HG03469 (cell line): ENCODE results near the gene TPO.
"Not testable (repeated sequence)": the region's sequence is repeated elsewhere in the genome, so short reads cannot be mapped to it uniquely, and the experiment has no call there.

Source experiments
- ATAC-seq: cut with Tn5 transposase; IDR thresholded peaks from one replicate; pipeline ENCODE4 v1.9.1; 2021; ENCODE audit warnings: mild to moderate bottlenecking, moderate library complexity, moderate number of reproducible peaks; ENCODE audit not compliant: unreplicated experiment

TPO gene

DNA sequence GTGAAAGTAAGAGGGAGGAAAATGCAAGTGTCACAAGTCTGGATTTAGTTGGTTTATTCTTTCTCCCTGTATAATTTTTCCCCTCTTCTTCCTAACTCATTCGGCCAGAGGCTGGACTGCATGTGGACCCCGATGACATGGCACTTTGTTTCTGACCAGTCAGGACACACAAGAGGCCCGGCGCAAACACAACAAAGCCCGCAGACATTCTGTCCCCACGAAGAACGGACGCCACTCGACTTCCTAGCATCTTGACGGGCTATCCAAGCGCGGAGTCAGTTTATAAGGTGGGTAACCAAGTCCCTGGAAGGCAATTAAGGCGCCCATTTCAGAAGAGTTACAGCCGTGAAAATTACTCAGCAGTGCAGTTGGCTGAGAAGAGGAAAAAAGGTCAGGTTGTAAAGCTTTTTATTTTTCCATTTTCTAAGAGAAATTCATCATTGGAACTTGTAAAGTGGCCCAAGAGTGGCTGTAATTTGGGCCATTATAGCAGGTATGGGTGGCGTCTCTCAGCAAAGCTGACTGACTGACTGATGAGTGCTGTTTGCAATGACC lies at the start of gene TPO:
Gene TPO (plus strand): TSS at position 308 of the 555 bp plus-strand sequence. CDS start 946 bp downstream, outside the sequence.
- no peak for ATAC-seq

DNA sequence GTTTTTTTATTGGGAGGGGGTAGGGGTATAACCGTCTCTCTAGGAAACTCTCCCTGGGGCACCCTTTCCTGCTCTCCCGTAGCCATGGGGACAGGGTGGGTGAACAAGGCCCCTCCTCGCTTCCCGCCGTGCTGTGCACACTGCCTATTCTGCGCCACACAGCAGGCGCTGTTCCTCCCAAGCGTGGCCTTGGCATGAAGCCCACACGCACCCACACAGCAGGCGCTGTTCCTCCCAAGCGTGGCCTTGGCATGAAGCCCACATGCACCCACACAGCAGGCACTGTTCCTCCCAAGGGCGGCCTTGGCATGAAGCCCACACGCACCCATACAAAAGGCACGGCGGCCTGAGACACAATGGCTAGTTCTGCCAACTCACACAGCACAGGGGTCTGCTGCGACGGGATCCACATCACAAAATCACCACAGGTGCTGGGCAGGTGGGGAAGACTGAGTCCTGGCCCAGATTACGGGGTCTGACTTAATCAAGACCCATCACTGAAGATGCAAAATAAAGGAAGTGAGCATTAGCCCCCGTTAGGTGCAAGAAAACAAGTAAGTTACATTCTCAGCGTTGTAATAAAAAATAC lies 46.6 kb upstream of the TPO start:
- no peak for ATAC-seq

DNA sequence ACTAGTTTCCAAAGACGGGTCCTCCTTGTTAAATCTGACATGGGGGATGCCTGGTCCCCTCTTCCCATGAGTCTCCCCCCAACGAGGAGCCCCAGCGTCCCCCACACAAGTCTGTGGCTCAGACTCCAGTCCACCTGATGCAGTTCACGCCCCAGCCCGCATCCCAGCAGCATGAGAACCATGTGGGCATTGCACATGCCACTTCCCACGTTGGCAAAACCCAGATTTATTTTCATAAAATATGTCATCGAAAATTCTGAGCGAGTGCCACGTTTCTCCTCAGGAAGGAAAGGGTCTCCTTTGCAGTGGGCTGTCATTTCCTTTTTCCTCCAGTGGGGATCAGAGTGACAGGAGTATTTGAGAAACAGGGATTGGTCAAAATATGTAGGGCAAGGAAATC lies 45.7 kb upstream of the TPO start:
- no peak for ATAC-seq

DNA sequence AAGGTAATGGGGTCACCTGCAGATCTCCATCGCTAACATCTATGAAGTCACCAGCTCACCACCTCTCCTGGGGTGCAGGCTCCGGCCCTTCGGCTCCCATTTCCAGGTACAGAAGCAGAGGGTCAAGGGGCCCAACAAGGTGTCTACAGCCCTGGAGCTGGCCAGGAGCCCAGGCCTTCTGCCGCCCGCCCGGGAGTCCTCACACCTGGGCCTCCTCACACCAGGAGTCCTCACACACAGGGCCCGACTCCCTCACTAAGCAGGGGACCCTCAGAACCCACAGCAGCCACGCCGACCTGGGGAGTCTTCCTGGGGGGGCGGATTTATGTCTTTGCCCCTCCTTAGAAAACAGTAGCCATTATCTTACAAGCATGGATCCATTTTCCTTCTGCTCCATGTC lies 43.4 kb upstream of the TPO start:
- no peak for ATAC-seq

DNA sequence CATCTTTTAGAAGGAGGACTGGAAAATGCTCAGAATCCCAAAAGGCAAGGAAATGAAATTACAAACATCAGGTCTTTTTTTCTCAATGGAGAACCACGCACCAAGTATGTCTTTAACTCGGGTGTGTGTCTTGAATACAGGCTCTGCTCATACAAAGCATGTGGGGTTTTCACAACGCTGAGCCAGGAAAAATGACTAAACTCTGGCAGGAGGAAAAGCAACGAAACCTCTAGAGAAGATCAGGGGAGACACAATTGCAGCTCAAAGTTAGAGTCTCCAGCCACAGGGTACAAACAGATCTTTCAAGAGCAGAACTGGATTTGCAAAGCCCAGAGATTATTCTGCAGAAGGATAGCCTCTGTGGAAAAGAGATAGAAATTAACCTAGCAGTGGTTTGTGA lies 42.8 kb upstream of the TPO start:
- ATAC-seq: no peak

DNA sequence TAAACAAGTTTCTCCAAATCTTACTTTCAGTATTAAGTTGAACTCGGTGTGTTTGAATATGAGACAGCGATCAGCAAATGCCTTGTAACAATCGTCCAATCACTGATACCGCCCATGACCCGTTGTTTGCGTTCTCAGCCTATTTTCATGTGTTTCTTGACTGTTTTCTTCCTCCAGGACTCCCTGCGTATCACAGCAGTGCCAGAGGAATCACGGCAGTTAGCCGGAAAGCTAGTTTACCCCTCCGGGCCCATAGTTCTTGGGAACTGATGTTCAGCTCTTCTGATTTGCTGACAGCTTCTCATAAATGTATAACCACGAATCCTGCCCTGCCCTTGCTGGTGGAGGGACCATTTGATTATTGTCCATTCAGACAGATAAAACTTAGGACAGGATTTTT lies 42.2 kb upstream of the TPO start:
- no peak for ATAC-seq

DNA sequence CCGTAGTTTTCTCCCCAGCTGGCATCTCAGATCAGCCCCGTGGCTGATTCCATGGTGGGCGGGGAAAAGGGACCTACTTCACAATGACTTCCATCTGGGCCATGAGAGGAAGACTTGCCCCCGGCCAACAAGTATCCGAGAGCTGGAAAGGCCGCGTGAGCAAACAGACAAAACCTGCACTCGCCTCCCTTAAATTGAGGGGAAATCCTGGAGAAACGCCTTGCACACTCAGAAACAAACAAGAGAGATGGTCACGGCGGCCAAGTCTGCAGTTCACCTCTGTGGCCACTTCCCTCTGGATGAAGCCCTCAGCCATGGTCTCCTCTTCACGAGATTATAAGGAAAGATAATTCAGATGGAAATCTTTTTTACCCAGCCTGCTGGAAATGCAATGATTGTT lies 39.4 kb upstream of the TPO start:
- no peak for ATAC-seq

DNA sequence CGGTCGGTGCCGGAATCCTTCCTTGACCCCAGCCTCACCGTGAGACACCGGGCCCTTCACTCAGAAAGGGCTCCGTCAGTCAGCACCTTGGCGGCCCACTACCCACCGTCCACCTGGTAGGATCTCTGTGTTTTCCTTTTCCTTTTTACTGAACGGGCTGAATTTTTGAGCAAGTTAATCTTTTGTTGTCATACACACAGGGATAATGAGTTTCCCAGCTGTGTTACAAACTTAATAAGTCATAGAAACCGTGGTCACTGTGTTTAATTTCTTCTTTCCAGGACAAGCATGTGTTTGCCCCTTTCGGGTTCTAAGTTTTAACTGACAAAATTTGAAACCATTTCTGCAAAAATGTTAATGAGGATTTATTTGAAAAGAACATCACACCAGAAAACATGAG lies 39.0 kb upstream of the TPO start:
- no peak for ATAC-seq

DNA sequence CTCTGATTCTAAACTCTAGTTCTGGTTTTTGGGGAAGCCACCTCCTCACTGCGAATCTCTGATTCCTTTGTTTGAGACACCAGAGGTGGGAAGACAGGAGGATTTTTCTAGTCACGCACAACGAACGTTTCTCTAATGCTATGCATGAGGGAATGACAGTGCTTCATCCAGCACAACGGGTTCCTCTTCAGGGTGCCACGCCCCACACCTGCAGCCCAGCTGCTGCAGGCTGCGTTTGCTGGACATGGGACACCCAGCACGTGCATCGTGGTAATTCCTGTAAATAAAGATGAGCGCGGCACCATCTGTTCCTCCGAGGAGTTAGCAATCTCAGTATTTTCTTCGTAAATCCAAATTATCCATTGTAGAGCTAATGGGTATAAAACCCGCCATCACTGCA lies 37.5 kb upstream of the TPO start:
- no peak for ATAC-seq

DNA sequence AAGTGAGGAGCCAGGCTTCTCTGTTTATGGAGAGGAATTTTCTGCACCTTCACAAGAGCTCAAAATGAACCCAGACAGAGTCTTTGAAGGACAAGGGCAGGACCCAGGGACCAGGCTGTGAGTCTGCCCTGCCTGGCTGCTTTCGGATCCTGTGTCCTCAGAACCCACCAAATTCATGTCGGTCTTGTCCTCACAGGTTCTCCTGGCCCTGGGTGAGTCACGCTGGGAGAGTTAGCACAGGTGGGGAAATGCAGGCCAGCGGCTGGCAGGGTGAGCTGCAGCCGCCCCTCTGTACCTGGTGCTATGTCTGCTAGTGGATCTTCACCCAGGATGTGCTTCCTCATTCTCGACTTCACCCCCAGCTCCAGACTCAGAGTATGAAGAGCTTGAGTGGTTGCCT lies 35.8 kb upstream of the TPO start:
- no peak for ATAC-seq

DNA sequence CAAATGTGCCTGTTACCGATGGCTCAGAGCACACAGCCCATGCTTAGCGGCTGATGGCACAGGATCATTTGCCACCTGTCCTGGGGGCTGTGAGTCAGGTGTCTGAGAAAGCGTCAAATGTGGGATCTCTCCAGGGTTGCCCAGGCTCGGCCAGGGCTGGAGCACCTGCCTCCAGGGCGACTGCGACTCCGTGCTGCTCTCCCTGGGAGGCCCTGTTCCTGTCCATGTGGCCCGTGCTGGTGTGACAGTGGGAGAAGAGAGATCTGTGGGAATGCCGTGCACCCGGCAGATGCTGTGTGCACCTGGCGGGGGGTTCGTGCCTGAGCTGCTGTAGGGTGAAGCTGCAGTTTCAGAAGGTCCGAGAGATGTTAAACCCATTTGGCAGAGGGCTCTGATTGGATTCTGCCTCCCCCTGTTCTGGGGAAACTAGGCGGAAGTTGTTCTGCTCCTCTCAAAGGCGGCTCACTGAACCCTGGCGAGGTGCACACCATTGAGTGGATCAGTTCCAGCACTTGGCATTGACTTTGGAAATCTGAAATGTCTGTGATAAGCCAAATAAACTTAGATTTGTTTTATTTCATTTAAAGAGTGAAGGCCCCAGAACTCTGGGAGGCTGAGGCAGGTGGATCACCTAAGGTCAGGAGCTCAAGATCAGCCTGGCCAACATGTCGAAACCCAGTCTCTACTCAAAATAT lies 34.7 kb upstream of the TPO start:
- ATAC-seq: no peak

DNA sequence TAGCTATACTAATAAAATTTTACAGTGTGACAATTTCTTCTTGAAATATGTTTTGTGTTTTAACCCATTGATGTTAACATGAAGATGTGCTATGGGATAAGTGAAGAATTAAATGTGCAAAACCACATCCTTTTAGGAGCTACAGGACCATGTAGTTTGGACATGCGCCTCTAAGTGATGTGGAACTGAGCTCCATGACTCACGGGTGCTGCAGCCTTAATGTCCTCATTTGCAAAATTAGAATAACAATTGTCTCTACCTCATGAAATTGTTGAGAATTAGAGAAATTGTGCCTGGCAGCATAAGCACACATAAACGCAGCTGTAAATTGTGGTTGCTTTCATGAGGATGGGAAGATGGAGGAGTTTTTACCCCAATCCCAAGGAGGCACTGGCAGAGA lies 31.6 kb upstream of the TPO start:
- no peak for ATAC-seq

DNA sequence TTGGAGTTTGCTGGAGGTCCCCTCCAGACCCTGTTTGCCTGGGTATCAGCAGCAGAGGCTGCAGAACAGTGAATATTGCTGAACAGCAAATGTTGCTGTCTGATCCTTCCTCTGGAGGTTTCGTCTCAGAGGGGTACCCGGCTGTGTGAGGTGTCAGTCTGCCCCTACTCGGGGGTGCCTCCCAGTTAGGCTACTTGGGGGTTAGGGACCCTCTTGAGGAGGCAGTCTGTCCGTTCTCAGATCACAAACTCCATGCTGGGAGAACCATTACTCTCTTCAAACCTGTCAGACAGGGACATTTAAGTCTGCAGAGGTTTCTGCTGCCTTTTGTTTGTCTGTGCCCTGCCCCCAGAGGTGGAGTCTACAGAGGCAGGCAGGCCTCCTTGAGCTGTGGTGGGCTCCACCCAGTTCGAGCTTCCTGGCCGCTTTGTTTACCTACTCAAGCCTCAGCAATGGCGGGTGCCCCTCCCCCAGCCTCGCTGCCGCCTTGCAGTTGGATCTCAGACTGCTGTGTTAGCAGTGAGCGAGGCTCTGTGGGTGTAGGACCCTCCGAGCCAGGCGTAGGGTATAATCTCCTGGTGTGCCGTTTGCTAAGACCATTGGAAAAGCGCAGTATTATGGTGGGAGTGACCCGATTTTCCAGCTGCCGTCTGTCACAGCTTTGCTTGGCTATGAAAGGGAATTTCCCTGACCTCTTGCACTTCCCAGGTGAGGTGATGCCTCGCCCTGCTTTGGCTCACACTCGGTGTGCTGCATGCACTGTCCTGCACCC lies 25.1 kb upstream of the TPO start:
- ATAC-seq: not testable (repeated sequence)

DNA sequence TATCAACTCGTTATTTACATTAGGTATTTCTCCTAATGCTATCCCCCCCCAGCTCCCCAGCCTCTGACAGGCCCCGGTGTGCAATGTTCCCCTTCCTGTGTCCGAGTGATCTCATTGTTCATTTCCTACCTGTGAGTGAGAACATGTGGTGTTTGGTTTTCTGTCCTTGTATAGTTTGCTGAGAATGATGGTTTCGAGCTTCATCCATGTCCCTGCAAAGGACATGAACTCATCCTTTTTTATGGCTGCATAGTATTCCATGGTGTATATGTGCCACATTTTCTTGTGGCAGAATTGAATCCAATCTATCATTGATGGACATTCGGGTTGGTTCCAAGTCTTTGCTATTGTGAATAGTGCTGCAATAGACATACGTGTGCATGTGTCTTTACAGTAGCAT lies 23.1 kb upstream of the TPO start:
- not testable (repeated sequence) for ATAC-seq

DNA sequence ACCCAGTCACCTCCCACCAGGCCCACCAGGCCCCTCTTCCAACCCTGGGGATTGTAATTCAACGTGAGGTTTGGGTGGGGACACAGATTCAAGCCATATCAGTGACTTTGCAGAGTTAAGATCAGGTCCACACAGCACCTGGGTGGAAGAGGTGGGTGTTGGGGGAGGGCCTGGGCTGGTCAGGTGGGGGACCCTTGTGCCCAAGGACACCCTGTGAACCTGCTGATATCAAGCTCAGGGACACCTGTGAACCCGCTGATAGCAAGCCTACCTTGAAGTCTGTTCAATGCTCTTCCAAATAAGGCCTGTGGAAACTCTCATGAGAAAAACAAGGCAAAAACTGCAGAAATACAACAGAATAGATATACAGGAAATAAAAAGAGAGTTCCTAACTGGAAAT lies 19.9 kb upstream of the TPO start:
- no peak for ATAC-seq

DNA sequence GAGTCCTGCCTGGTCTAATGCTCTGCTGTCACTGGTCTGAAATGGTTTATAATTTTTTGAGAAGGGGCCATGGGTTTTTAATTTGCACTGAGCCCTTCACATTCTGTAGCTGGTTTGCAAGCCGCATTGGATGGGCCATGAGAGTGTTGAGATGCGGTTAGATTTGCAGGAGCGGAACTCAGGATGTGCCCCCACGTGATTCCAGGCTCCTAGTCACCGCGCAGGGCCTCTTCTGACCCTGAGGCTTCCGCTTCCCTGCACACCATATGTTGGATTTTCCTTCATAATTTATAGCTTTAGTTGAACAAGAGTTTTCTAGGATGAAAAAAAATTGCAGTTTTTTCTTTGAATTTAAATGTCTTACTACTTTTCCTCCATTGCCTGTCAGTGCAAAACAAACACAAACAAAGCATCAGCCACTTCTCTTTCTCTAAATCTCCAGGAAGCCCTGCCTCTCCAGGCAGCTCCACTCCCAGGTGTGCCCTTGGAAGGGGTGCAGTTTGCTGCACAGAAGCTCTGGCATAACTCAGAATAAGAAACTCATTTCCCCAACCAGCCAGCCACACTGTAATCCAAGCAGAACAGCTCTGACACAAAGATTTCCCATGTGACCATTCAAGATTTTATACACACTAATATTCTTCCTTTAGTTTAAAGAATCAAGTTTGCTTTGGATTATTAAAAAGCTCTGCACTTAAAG lies 18.4 kb upstream of the TPO start:
- no peak for ATAC-seq

DNA sequence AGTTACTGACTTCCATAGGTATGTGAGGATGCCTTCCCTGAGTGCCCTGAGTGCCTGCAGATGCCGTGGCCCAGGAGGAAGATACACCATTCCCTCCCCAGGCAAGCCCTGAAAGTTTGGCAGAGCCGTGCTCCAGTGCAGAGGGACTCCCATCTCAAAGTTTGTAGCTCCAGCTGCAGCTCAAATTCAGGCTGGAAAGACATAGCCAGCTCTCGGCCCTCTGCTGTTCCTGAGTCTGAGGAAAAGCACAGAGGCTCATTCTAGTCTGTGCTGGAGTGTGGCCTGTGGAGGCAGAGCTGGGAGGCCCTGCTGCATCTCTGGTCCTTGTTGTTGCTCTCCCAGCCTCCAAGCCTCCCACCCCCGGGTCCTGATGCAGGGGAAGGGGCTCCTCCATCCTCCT lies 15.9 kb upstream of the TPO start:
- no peak for ATAC-seq

DNA sequence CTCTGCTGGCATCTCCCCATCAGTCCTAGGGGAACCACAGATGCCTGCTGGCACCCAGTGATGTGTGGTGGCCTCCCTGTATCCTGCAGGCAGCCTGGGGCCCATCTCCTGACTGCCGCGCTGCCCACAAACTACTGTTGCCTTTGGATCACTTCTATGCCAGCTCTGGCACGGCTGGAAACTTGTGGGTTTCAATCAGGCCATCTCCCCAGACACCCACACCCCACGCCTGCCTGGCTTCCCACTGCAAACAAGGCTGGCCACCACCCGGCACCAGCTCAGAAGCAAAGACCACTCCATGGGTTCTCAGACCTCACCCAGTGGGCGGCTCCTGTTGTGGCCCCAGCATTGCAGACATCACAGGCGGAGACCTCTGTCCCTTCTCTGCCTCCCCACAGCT lies 15.1 kb upstream of the TPO start:
- ATAC-seq: no peak

DNA sequence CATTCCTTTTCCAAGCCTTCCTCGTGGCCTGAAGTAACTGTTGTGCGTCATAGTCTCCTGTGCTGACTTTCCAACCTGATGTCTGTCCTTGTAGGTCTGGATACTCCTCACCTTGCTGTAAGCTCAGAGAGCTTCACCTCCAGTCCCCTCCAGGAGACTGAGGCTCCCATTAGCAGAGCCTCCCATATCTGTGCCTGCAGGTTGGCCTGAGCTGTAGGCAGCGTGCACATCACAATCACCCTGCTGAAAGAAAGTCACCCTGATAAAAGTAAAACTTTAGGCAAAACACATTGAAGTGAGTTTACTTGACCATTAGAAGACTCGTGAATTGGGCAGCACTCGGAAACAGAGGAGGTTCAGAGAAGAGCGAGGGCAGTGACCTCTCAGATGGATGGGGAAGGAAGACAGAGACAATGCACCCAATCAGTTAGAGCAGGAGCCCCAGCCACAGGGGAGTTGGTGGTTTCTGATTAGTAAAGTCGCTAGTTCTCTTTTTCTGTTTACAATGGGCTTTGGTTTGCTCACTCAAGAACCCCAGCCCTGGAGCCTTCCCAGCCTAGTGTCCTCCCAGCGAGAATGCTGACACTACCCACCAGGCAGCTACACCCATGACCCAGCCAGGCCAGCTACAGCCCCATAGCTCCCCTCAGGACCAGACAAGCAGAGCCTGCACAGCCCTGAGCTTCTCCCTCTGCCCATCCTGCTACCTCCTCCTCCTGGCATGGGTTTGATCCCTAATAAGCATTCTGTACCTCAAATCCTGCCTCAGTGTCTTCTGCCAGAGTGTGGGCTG lies 12.1 kb upstream of the TPO start:
- no peak for ATAC-seq

DNA sequence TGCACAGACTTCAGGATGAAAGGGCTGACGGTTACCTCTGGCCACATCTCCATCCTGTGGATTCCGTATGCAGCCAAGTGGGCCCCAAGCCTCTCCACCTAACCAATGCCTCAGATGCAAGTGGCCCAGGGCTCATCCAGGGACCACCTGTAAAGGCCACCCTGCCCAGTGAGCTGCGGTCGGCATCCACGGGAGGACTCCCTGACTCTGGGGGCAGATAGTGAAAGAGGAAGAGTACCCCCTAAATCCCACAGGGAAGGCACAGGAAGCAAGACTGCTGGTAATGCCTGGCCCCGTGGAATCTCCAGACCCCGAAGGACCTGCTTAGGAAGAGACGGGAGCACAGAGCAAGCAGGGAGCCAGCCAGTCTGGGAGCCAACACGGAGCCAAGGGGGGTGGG lies 11.2 kb upstream of the TPO start:
- ATAC-seq: no peak

DNA sequence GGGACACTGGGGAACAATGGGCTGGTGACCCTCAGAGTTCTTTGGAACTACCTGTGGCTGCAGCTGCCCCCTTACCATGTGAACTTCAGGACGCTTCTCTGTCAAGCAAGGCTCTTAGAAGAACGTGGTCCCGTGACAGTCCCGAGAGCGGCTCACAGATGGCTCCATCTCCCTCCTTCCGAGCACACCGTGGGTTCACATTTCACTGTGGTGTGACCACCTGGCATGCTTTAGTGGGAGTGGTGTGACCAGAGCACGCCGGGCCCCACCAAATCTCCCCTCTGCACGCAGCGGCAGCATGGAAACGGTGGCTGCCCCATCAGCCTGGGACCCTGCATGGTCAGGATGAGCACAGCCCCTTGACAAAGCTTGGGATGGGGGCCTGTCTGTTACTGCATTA lies 9.7 kb upstream of the TPO start:
- no peak for ATAC-seq
